BLaER1 (cell line): ENCODE results near the gene DAZAP1.
A peak's percentile ranks its signal among the peaks of the same experiment; 100 is the strongest.

Source experiments
- H3K27ac ChIP-seq: shearing (Covaris generic); formaldehyde crosslinking; 2 replicates; pipeline ENCODE4 v1.8.1; 2022
- H3K27me3 ChIP-seq: shearing (Covaris generic); formaldehyde crosslinking; 2 replicates; pipeline ENCODE4 v1.8.1; 2022
- H3K36me3 ChIP-seq: shearing (Covaris generic); formaldehyde crosslinking; 2 replicates; pipeline ENCODE4 v1.8.1; 2022
- H3K4me1 ChIP-seq: shearing (Covaris generic); formaldehyde crosslinking; 2 replicates; pipeline ENCODE4 v1.8.1; 2022
- H3K4me2 ChIP-seq: shearing (Covaris generic); formaldehyde crosslinking; 2 replicates; pipeline ENCODE4 v1.8.1; 2022
- H3K4me3 ChIP-seq: shearing (Covaris generic); formaldehyde crosslinking; 2 replicates; pipeline ENCODE4 v1.8.1; 2022
- H3K9ac ChIP-seq: shearing (Covaris generic); formaldehyde crosslinking; 2 replicates; pipeline ENCODE4 v1.8.1; 2022
- H3K9me3 ChIP-seq: shearing (Covaris generic); formaldehyde crosslinking; 2 replicates; pipeline ENCODE4 v1.8.1; 2022
- H4K20me1 ChIP-seq: shearing (Covaris generic); formaldehyde crosslinking; 2 replicates; pipeline ENCODE4 v1.8.1; 2022
- Cebpa-rat ChIP-seq: shearing (Covaris generic); IDR thresholded peaks from 2 replicates; pipeline ENCODE4 v1.8.1; 2022

The DAZAP1 gene

GRCh38 chr19:1456121-1456900, 48.9 kb downstream of the DAZAP1 start:
- peaks cover 15% of the 10 kb centered on the region; the same call in 1 of the 2 replicates for H3K36me3 ChIP-seq
- TF ChIP-seq Cebpa-rat = no peak
- H3K9me3 ChIP-seq = no peaks in the 10 kb centered on the region
- peaks cover 68% of the 10 kb centered on the region for H4K20me1 ChIP-seq
- H3K27me3 ChIP-seq = peaks cover 65% of the 10 kb centered on the region
- H3K4me2 ChIP-seq = peak overlapping the region; percentile 96
- H3K4me1 ChIP-seq = peaks cover 42% of the 10 kb centered on the region
- H3K4me3 ChIP-seq = peak overlapping the region; percentile 65
- H3K9ac ChIP-seq = no peak overlapping the region
- H3K27ac ChIP-seq = no peak overlapping the region

GRCh38 chr19:1457031-1457739, 49.8 kb downstream of the DAZAP1 start:
- TF ChIP-seq Cebpa-rat = no peak
- peaks cover 42% of the 10 kb centered on the region for H3K4me1 ChIP-seq
- H4K20me1 ChIP-seq = peaks cover 70% of the 10 kb centered on the region
- no peak overlapping the region for H3K4me3 ChIP-seq
- H3K27me3 ChIP-seq = peaks cover 56% of the 10 kb centered on the region
- H3K4me2 ChIP-seq = peak overlapping the region; percentile 96
- H3K36me3 ChIP-seq = peaks cover 15% of the 10 kb centered on the region; the same call in 1 of the 2 replicates
- H3K9me3 ChIP-seq = no peaks in the 10 kb centered on the region
- H3K9ac ChIP-seq = no peak overlapping the region
- no peak overlapping the region for H3K27ac ChIP-seq

DNA sequence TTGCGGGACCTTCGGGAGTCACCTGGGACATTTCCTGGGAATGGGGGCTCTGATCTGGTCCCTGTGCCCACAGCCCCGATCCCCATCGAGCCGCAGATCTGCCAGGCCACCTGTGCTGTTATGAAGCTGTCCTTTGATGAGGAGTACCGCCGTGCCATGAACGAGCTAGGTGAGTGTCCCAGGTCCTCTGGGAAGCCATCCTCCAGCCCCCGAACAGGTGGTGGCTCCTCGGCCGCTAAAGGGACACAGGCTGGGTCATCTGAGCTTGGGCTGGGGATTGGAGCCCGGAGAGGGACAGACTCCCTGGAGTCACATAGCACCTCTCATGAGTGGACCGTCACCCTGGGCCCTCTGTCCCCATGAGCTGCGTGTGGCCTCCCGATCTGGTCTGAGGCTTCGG, 50.5 kb downstream of the DAZAP1 start:
- no peak for TF ChIP-seq Cebpa-rat
- Histone ChIP-seq H3K27ac (no peak overlapping the region), H3K4me3 (no peak overlapping the region), H3K9ac (no peak overlapping the region), H4K20me1 (peaks cover 64% of the 10 kb centered on the region), H3K4me2 (no peak overlapping the region), H3K9me3 (no peaks in the 10 kb centered on the region), H3K36me3 (peaks cover 15% of the 10 kb centered on the region; the same call in 1 of the 2 replicates), H3K4me1 (peaks cover 42% of the 10 kb centered on the region), H3K27me3 (peaks cover 49% of the 10 kb centered on the region)

GRCh38 chr19:1459479-1459878, 52.1 kb downstream of the DAZAP1 start:
- Histone ChIP-seq H3K4me1 (peaks cover 27% of the 10 kb centered on the region), H4K20me1 (peaks cover 76% of the 10 kb centered on the region), H3K36me3 (peaks cover 15% of the 10 kb centered on the region; the same call in 1 of the 2 replicates), H3K4me3 (no peak overlapping the region), H3K9me3 (no peaks in the 10 kb centered on the region), H3K9ac (no peak overlapping the region), H3K27me3 (peaks cover 37% of the 10 kb centered on the region), H3K27ac (no peak overlapping the region), H3K4me2 (no peak overlapping the region)
- no peak for TF ChIP-seq Cebpa-rat

GRCh38 chr19:1460033-1460995, 52.9 kb downstream of the DAZAP1 start:
- no peak for TF ChIP-seq Cebpa-rat
- no peak overlapping the region for H3K4me2 ChIP-seq
- H3K36me3 ChIP-seq = peaks cover 18% of the 10 kb centered on the region; the same call in 1 of the 2 replicates
- H3K4me3 ChIP-seq = no peak overlapping the region
- peaks cover 41% of the 10 kb centered on the region for H3K27me3 ChIP-seq
- peaks cover 84% of the 10 kb centered on the region for H4K20me1 ChIP-seq
- H3K4me1 ChIP-seq = peaks cover 20% of the 10 kb centered on the region
- H3K27ac ChIP-seq = no peak overlapping the region
- H3K9ac ChIP-seq = no peak overlapping the region
- H3K9me3 ChIP-seq = no peaks in the 10 kb centered on the region

- no peak for TF ChIP-seq Cebpa-rat
- peaks cover 43% of the 10 kb centered on the region for H3K27me3 ChIP-seq
- peaks cover 89% of the 10 kb centered on the region for H4K20me1 ChIP-seq
- H3K4me3 ChIP-seq = no peak overlapping the region
- H3K36me3 ChIP-seq = peaks cover 33% of the 10 kb centered on the region; the same call in 1 of the 2 replicates
- H3K9ac ChIP-seq = no peak overlapping the region
- H3K4me1 ChIP-seq = peaks cover 11% of the 10 kb centered on the region
- no peak overlapping the region for H3K27ac ChIP-seq
- H3K9me3 ChIP-seq = no peaks in the 10 kb centered on the region
- no peak overlapping the region for H3K4me2 ChIP-seq
Observed at GRCh38 chr19:1461862-1462261, 54.5 kb downstream of the DAZAP1 start.

GRCh38 chr19:1465191-1466016, 58.0 kb downstream of the DAZAP1 start:
- no peaks in the 10 kb centered on the region for H3K9me3 ChIP-seq
- peaks cover 61% of the 10 kb centered on the region for H3K27me3 ChIP-seq
- H3K36me3 ChIP-seq = peaks cover 30% of the 10 kb centered on the region; the same call in 1 of the 2 replicates
- H3K27ac ChIP-seq = no peak overlapping the region
- peaks cover 91% of the 10 kb centered on the region for H4K20me1 ChIP-seq
- H3K4me1 ChIP-seq = peaks cover 34% of the 10 kb centered on the region
- 0 out of 2 replicates have a peak overlapping the region, but pooled peaks have one; percentile 2 for H3K4me2 ChIP-seq
- no peak overlapping the region for H3K9ac ChIP-seq
- no peak overlapping the region for H3K4me3 ChIP-seq
- TF ChIP-seq Cebpa-rat = no peak

GRCh38 chr19:1466018-1466460, 58.7 kb downstream of the DAZAP1 start:
- no peak overlapping the region for H3K9ac ChIP-seq
- H3K27ac ChIP-seq = no peak overlapping the region
- H3K4me1 ChIP-seq = peaks cover 41% of the 10 kb centered on the region
- peaks cover 24% of the 10 kb centered on the region; the same call in 1 of the 2 replicates for H3K36me3 ChIP-seq
- H4K20me1 ChIP-seq = peaks cover 91% of the 10 kb centered on the region
- 0 out of 2 replicates have a peak overlapping the region, but pooled peaks have one; percentile 2 for H3K4me2 ChIP-seq
- TF ChIP-seq Cebpa-rat = no peak
- no peaks in the 10 kb centered on the region for H3K9me3 ChIP-seq
- no peak overlapping the region for H3K4me3 ChIP-seq
- H3K27me3 ChIP-seq = peaks cover 68% of the 10 kb centered on the region
